Esophagus squamous epithelium (tissue), 5 donors: ENCODE results near the gene TRMT2A. TPM values are rescaled to one million over a fixed set of nuclear protein-coding genes. Genes with fewer than 3 reads are reported as not detected.

ENCODE experiments used
- DNase-seq: peaks from one replicate; lab custom pipeline; 2025; lab: John Stamatoyannopoulos, UW
- H3K27ac ChIP-seq, 4 donors: fragments of 200-600 bp; sonication (generic); one replicate each; pipeline ENCODE4 v1.5.1; 2016 to 2019; ENCODE audit warnings: mild to moderate bottlenecking in 1 of 4
- H3K27me3 ChIP-seq, 4 donors: fragments of 200-600 bp; sonication (generic); 1 replicate in 3 of 4; 2 replicates in 1 of 4; pipeline versions ENCODE4 v1.5.1 to v1.6.0; 2017 to 2021; ENCODE audit warnings: antibody characterized with exemption in 1 of 4
- H3K36me3 ChIP-seq, 3 donors: fragments of 200-600 bp; sonication (generic); one replicate each; pipeline ENCODE4 v1.5.1; 2016 to 2019
- H3K4me1 ChIP-seq, 3 donors: fragments of 200-600 bp; sonication (generic); one replicate each; pipeline ENCODE4 v1.5.1; 2017 to 2019
- H3K4me3 ChIP-seq, 4 donors: fragments of 200-600 bp; sonication (generic); 1 replicate in 3 of 4; 2 replicates in 1 of 4; pipeline ENCODE4 v1.5.1; 2016 to 2019; ENCODE audit warnings: mild to moderate bottlenecking in 2 of 4, moderate library complexity in 1 of 4
- H3K9me3 ChIP-seq, 3 donors: fragments of 200-600 bp; sonication (generic); one replicate each; pipeline ENCODE4 v1.5.1; 2016 to 2019
- CTCF ChIP-seq, 6 experiments: fragments of 450-650 bp in 4 of 6; fragments of 200-600 bp in 2 of 6; sonication (generic) in 2 of 6; IDR thresholded peaks; one replicate each; pipeline ENCODE4 v1.5.1; 2016 to 2019; ENCODE audit warnings: antibody characterized with exemption in 6 of 6, mild to moderate bottlenecking in 4 of 6, moderate library complexity in 4 of 6
- POLR2A ChIP-seq, 4 donors: fragments of 450-650 bp; IDR thresholded peaks; one replicate each; pipeline ENCODE4 v1.6.1; 2017; ENCODE audit warnings: antibody characterized with exemption in 4 of 4, mild to moderate bottlenecking in 4 of 4, moderate library complexity in 3 of 4
- WGBS, 2 donors: methylation state at CpG; one replicate each; pipeline ENCODE4 v1.1.5; 2018; 5-methylcytosine and 5-hydroxymethylcytosine counted together
- intact Hi-C: fragments of 100-400 bp; cut with DNase I; formaldehyde crosslinking; loops from one replicate; pipeline ENCODE4 v1.15.0; 2022
- total RNA-seq, 4 donors: library from RNA; depleted of rRNA; stranded (reverse); fragments of >200 nt; gene quantifications; one replicate each; pipeline ENCODE4 v1.1.0, GENCODE V29; 2016
- donor health status: DM: yes; HTN: yes; CAD: no.

Gene TRMT2A
- total RNA-seq, 4 donors from 2014 or later, result 30.9 to 58.6 (median 41.3) TPM

GRCh38 chr22:20110359-20110985 is 6.6 kb downstream of the TRMT2A start:
- Histone ChIP-seq H3K4me1 (peaks cover under 1 to 22% (median 1%) of the 10 kb centered on the region in 3 donors), H3K27me3 (no peaks in the 10 kb centered on the region), H3K9me3 (no peaks in the 10 kb centered on the region), H3K36me3 (peaks cover 39 to 100% (median 43%) of the 10 kb centered on the region in 3 donors), H3K27ac (no peak overlapping the region), H3K4me3 (no peak overlapping the region)
- no peak for DNase-seq
- 77 to 86% methylated on average over 7 to 9 of the region's 9 CpGs for WGBS, 2 donors
- TF ChIP-seq CTCF (IDR thresholded peaks at IDR 0.05), result no peak
- intact Hi-C loops, result loop anchor here (10.0 kb wide), 2 partner anchors 86 to 136 kb away; partner anchors contain the start of gene TANGO2

- no peak for TF ChIP-seq POLR2A (IDR thresholded peaks at IDR 0.05)
- no peak for TF ChIP-seq CTCF (IDR thresholded peaks at IDR 0.05)
- Histone ChIP-seq H3K36me3 (peaks cover 39 to 100% (median 43%) of the 10 kb centered on the region in 3 donors), H3K27me3 (no peaks in the 10 kb centered on the region), H3K27ac (no peak overlapping the region), H3K9me3 (no peaks in the 10 kb centered on the region), H3K4me1 (peaks cover 0 to 14% (median 0%) of the 10 kb centered on the region in 3 donors), H3K4me3 (no peak overlapping the region)
- WGBS, 2 donors, result 100% methylated on average over 1 of the region's 23 CpGs; no CpG with 5 or more reads in 1 of the 2 donors
- no peak for DNase-seq
- intact Hi-C loops, result loop anchor here (10.0 kb wide), 2 partner anchors 85 to 135 kb away; partner anchors contain the start of gene TANGO2
Observed at GRCh38 chr22:20109411-20110358, 7.3 kb downstream of the TRMT2A start.

GRCh38 chr22:20108757-20109230 is 8.2 kb downstream of the TRMT2A start:
- intact Hi-C loops, result no loop called here
- Histone ChIP-seq H3K36me3 (peaks cover 38 to 100% (median 39%) of the 10 kb centered on the region in 3 donors), H3K27ac (no peak overlapping the region), H3K4me3 (no peak overlapping the region), H3K4me1 (peaks cover 0 to 9% (median 0%) of the 10 kb centered on the region in 3 donors), H3K9me3 (no peaks in the 10 kb centered on the region), H3K27me3 (no peaks in the 10 kb centered on the region)
- WGBS, 2 donors, result 66 to 96% methylated on average over 5 to 11 of the region's 12 CpGs
- DNase-seq, result no peak
- TF ChIP-seq POLR2A (IDR thresholded peaks at IDR 0.05) (no peak), CTCF (IDR thresholded peaks at IDR 0.05) (no peak)

GRCh38 chr22:20107951-20108756 is 8.9 kb downstream of the TRMT2A start:
- WGBS, 2 donors, result 76% methylated on average over 4 to 6 of the region's 13 CpGs
- Histone ChIP-seq H3K4me1 (peaks cover 0 to 2% (median 0%) of the 10 kb centered on the region in 3 donors), H3K9me3 (no peaks in the 10 kb centered on the region), H3K4me3 (no peak overlapping the region), H3K36me3 (peaks cover 35 to 100% (median 39%) of the 10 kb centered on the region in 3 donors), H3K27ac (no peak overlapping the region), H3K27me3 (no peaks in the 10 kb centered on the region)
- intact Hi-C loops, result no loop called here
- DNase-seq, result no peak
- no peak for TF ChIP-seq CTCF (IDR thresholded peaks at IDR 0.05)
- TF ChIP-seq POLR2A (IDR thresholded peaks at IDR 0.05), result no peak
